NCI-H526 treated with DMSO at 0.1 percent for 48 hours (cell line): ENCODE data around the gene DIP2C.

ENCODE experiments used
- DNase-seq: peaks from one replicate; lab custom pipeline; 2025; lab: John Stamatoyannopoulos, UW

Gene DIP2C

DNA sequence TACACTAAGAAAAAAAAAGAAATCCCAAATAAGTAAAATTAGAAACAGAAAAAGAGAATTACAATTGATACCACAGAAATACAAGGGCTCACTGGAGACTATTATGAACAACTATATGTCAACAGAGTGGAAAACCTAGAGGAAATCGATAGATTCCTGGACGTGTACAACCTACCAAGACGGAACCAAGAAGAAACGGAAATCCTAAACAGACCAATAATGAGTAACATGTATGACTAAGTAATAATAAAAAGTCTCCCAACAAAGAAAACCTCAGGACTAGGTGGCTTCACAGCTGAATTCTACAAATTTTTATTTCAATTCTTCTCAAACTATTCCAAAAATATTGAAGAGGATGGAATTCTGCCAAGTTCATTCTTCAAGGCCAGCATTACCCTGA, 13.9 kb downstream of the DIP2C start:
- DNase-seq, result no peak

GRCh38 chr10:673492-673891, 16.0 kb downstream of the DIP2C start:
- no peak for DNase-seq

GRCh38 chr10:672992-673391, 16.5 kb downstream of the DIP2C start:
- no peak for DNase-seq

GRCh38 chr10:672203-672602, 17.3 kb downstream of the DIP2C start:
- no peak for DNase-seq

- no peak for DNase-seq
Observed at GRCh38 chr10:670990-671389, 18.5 kb downstream of the DIP2C start.

- DNase-seq, result no peak
Observed at GRCh38 chr10:670038-670437, 19.4 kb downstream of the DIP2C start.

DNA sequence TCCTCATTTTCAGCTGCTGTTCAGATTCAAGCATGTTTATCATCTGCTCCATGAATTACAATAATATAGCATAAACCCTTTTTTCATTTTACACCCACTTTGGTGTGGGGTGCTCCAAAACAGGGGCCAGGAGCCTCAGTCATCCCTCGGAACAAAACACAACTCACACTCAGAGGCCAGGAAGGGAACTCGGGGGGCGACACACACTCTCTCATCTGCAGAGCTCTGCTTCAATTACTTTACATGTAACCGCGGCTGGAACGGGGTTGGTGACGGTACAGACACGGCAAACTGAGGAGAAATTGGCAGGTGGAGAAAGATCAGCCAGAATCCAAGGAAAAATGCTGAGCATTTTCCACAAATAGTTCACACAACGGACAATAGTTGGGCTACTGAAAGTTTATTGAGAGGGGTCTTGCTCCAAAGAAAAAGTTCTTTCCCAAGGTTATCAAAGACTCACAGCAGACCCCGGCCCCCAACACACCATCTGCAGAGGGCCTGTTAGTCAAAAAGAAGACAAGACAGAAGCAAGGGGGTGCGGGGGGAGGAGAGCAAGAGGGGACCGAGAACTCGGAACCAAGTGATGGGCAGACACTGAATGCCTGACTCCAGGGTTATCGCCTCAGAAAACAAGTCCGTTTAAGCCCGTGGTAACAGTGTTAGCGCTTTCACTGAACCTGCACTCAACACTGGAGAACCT, 20.5 kb downstream of the DIP2C start:
- no peak for DNase-seq

DNA sequence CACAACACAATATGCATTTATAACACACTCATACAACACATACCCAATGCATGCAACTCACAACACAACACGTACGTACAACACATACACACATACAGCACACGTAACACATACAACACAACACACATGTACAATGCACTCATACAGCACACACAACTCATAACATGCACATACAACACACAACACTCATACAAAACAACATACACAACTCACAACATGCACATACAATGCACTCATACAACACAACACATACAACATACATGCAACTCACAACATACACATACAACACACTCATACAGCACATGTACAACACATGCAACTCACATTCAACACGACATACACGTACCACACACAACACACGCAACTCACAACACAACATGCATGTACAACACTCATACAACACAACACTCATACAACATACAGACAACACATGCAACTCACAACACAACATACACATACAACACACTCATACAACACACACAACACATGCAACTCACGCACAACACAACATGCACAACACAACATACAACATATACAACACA, 21.8 kb downstream of the DIP2C start:
- DNase-seq, result no peak

DNA sequence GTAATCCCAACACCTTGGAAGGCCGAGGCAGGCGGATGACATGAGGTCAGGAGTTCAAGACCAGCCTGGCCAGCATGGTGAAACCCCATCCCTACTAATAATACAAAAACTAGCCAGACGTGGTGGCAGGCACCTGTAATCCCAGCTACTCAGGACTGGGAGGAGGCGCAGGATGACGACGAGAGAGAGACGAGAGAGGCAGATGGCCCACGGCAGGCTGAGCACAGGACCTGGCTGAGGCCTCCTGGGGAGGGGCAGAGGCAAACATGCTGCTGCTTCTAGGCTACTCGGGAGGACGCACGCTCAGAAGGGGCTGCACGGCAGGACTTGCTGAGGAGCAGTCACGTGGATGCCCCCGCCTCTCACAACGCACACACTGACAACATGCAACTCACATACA, 22.4 kb downstream of the DIP2C start:
- no peak for DNase-seq

GRCh38 chr10:666237-667012, 23.0 kb downstream of the DIP2C start:
- DNase-seq, result no peak

GRCh38 chr10:665579-666091, 23.8 kb downstream of the DIP2C start:
- no peak for DNase-seq

DNA sequence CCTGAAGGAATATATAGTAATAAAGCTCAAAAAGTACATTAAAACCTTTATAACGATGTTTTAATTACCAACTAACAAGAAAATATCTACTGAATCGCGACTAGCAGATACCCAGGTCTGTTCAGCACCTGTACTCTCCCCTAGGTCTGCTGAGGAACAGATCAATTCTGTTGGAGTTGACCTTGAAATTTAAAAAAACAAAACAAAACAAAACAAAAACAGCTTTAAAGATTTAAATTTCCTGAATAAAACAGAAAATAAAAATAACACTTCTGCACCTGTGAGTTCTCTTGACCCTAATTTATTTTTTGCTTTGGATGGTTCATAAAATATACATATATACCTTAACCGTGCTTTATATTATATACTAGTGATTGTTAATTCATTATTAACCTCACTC, 24.6 kb downstream of the DIP2C start:
- no peak for DNase-seq

- no peak for DNase-seq
Observed at GRCh38 chr10:664301-664700, 25.2 kb downstream of the DIP2C start.

GRCh38 chr10:663831-664251, 25.6 kb downstream of the DIP2C start:
- DNase-seq, result no peak

- DNase-seq, result no peak
Observed at GRCh38 chr10:663466-663751, 26.1 kb downstream of the DIP2C start.

- no peak for DNase-seq
Observed at GRCh38 chr10:662686-663465, 26.6 kb downstream of the DIP2C start.

GRCh38 chr10:662223-662605, 27.3 kb downstream of the DIP2C start:
- no peak for DNase-seq

GRCh38 chr10:661597-662222, 27.8 kb downstream of the DIP2C start:
- DNase-seq, result no peak

DNA sequence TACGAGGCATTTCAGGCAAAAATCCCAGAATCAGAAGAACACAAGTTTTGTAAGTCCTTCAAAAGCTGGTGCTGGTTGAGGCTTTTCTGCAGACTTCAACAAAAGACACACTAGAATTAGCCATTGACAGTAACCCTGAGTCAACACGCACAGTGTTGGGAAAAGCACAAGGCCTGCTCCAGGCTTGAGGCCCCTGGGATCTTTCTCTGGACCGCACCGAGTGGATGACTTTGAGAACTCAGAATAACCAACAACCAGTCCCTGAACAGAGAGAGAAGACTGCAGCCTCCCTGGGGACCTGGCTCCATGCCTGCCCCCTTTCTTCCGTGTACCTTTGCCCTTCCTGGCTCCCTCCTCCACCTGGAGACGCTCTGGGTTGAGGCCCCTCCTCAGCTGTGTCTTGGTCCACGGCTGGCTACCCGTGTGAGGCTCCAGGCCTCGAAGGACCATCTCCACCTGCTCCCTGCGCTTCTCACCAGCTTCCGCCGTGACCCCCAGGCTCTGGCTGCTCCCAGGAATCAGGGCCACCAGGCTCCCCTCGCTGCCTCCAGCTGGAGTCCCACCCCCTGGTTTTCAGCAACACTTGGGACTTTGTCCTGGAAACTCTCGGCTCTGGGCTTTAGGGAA, 28.4 kb downstream of the DIP2C start:
- no peak for DNase-seq

DNA sequence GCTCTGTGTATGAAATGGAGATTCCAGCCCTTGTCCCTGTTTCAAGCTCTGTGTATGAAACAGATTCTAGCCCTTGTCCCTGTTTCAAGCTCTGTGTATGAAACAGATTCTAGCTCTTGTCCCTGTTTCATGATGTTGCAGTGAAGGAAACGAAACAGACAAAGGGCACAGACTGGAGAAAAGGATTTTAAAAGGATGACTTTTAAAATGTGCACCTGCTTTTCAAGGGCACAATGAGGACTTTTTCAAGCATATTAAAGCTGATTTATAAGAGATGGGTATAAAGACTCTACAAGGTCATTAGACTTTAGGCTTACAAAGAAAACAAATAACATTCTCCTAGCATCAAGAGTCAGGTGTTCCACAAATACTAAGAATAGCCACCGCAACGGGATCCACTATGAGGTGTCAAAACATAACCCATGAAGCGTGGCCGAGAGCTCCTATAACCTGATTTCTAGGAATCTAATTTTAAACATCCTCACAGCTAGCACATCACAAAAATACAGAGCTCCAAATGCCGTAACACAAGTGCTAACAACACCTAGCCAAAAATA, 29.0 kb downstream of the DIP2C start:
- no peak for DNase-seq

- no peak for DNase-seq
Observed at GRCh38 chr10:659688-660141, 29.8 kb downstream of the DIP2C start.
